SK-N-SH treated with all-trans-retinoic acid at 6 μM for 48 hours (cell line): Measurements from ENCODE around the gene SRRM2.

ENCODE experiments used
- ATAC-seq: fragments of 200-7000 bp; cut with Tn5 transposase; 3 replicates; pipeline ENCODE4 v1.9.1; 2020; ENCODE audit warnings: mild to moderate bottlenecking, moderate library complexity
- BACH2 ChIP-seq: fragments of 250-450 bp; sonication (Bioruptor Pico); IDR thresholded peaks from 2 replicates; pipeline ENCODE4 v1.9.0; 2021; ENCODE audit warnings: mild to moderate bottlenecking, borderline replicate concordance
- CSDC2 ChIP-seq: fragments of 250-450 bp; sonication (Bioruptor Pico); IDR thresholded peaks from 2 replicates; pipeline ENCODE4 v1.5.0; 2020; ENCODE audit warnings: mild to moderate bottlenecking, moderate library complexity
- ESRRG ChIP-seq: fragments of 250-450 bp; sonication (Bioruptor Pico); IDR thresholded peaks from 2 replicates; pipeline ENCODE4 v1.6.1; 2021; ENCODE audit warnings: mild to moderate bottlenecking
- GLIS3 ChIP-seq: fragments of 250-450 bp; sonication (Bioruptor Pico); IDR thresholded peaks from 2 replicates; pipeline ENCODE4 v1.5.0; 2020; ENCODE audit warnings: mild to moderate bottlenecking, moderate library complexity
- ISL1 ChIP-seq: fragments of 250-450 bp; sonication (Bioruptor Pico); IDR thresholded peaks from 2 replicates; pipeline ENCODE4 v2.1.2; 2022; ENCODE audit warnings: mild to moderate bottlenecking, moderate library complexity
- OSR1 ChIP-seq: fragments of 250-450 bp; sonication (Bioruptor Pico); IDR thresholded peaks from 2 replicates; pipeline ENCODE4 v1.8.0; 2022; ENCODE audit warnings: moderate library complexity, mild to moderate bottlenecking, inconsistent platforms
- PATZ1 ChIP-seq: fragments of 250-450 bp; sonication (Bioruptor Pico); IDR thresholded peaks from 2 replicates; pipeline ENCODE4 v1.8.0; 2020; ENCODE audit warnings: mild to moderate bottlenecking, moderate library complexity, borderline replicate concordance
- PPARA ChIP-seq: fragments of 250-450 bp; sonication (Bioruptor Pico); IDR thresholded peaks from 2 replicates; pipeline ENCODE4 v1.5.0; 2020; ENCODE audit warnings: mild to moderate bottlenecking, borderline replicate concordance
- RARB ChIP-seq: fragments of 250-450 bp; sonication (Bioruptor Pico); IDR thresholded peaks from 2 replicates; pipeline ENCODE4 v1.8.0; 2021; ENCODE audit warnings: mild to moderate bottlenecking, moderate library complexity
- SNAI2 ChIP-seq: fragments of 250-450 bp; sonication (Bioruptor Pico); IDR thresholded peaks from 2 replicates; pipeline ENCODE4 v1.5.0; 2020; ENCODE audit warnings: mild to moderate bottlenecking, moderate library complexity
- TCF4 ChIP-seq: fragments of 250-450 bp; sonication (Bioruptor Pico); IDR thresholded peaks from 2 replicates; pipeline ENCODE4 v1.8.0; 2021; ENCODE audit warnings: mild to moderate bottlenecking, moderate library complexity, borderline replicate concordance
- ZFP3 ChIP-seq: fragments of 250-450 bp; sonication (Bioruptor Pico); IDR thresholded peaks from 2 replicates; pipeline ENCODE4 v1.5.0; 2020; ENCODE audit warnings: mild to moderate bottlenecking, moderate library complexity
- ZFP30 ChIP-seq: fragments of 450-650 bp; formaldehyde crosslinking; IDR thresholded peaks from 2 replicates; pipeline ENCODE4 v1.5.0; 2022; ENCODE audit warnings: mild to moderate bottlenecking, moderate library complexity
- ZNF565 ChIP-seq: fragments of 450-650 bp; formaldehyde crosslinking; conservative IDR thresholded peaks from 2 replicates; pipeline ENCODE4 v1.5.0; 2020; ENCODE audit warnings: low read depth, mild to moderate bottlenecking, moderate library complexity
- ZNF8 ChIP-seq: fragments of 450-650 bp; formaldehyde crosslinking; IDR thresholded peaks from 2 replicates; pipeline ENCODE4 v1.5.0; 2020; ENCODE audit warnings: mild to moderate bottlenecking, moderate library complexity
- TF ChIP-seq, protein P1 (sequence below): fragments of 250-450 bp; sonication (Bioruptor Pico); IDR thresholded peaks from 2 replicates; pipeline ENCODE4 v1.8.0; 2021; ENCODE audit warnings: low read depth, mild to moderate bottlenecking, moderate library complexity, borderline replicate concordance
- TF ChIP-seq, protein P2 (sequence below): fragments of 250-450 bp; sonication (Bioruptor Pico); IDR thresholded peaks from 2 replicates; pipeline ENCODE4 v1.5.0; 2020; ENCODE audit warnings: mild to moderate bottlenecking, moderate library complexity
- TF ChIP-seq, protein P3 (sequence below): fragments of 250-450 bp; sonication (Bioruptor Pico); IDR thresholded peaks from 2 replicates; pipeline ENCODE4 v1.5.1; 2020; ENCODE audit warnings: low read depth, mild to moderate bottlenecking, moderate library complexity
- TF ChIP-seq, protein P4 (sequence below): fragments of 250-450 bp; sonication (Bioruptor Pico); IDR thresholded peaks from 2 replicates; pipeline ENCODE4 v1.5.1; 2021; ENCODE audit warnings: mild to moderate bottlenecking, moderate library complexity

SRRM2 gene

GRCh38 chr16:2752035-2752849 lies at the start of gene SRRM2:
TSS of gene SRRM2 (plus strand) at chr16:2752638. CDS start at chr16:2756365, 3,727 bp downstream.
- ATAC-seq = peak; percentile 92
- TF ChIP-seq, protein P1, sequence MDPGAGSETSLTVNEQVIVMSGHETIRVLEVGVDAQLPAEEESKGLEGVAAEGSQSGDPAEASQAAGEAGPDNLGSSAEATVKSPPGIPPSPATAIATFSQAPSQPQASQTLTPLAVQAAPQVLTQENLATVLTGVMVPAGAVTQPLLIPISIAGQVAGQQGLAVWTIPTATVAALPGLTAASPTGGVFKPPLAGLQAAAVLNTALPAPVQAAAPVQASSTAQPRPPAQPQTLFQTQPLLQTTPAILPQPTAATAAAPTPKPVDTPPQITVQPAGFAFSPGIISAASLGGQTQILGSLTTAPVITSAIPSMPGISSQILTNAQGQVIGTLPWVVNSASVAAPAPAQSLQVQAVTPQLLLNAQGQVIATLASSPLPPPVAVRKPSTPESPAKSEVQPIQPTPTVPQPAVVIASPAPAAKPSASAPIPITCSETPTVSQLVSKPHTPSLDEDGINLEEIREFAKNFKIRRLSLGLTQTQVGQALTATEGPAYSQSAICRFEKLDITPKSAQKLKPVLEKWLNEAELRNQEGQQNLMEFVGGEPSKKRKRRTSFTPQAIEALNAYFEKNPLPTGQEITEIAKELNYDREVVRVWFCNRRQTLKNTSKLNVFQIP (CRISPR knock-in tag) = no peak
- TF ChIP-seq ZFP30 (no peak), CSDC2 (CRISPR knock-in tag) (peak; percentile 94; the same call in 1 of the 2 replicates), BACH2 (CRISPR knock-in tag) (no peak), ZNF565 (CRISPR knock-in tag) (no peak), OSR1 (CRISPR knock-in tag) (no peak), SNAI2 (no peak), TCF4 (CRISPR knock-in tag) (no peak), ESRRG (CRISPR knock-in tag) (no peak), ZNF8 (CRISPR knock-in tag) (no peak), PATZ1 (no peak), GLIS3 (CRISPR knock-in tag) (peak; percentile 65; the same call in 1 of the 2 replicates), ZFP3 (CRISPR knock-in tag) (peak; percentile 83)
- TF ChIP-seq, protein P2, sequence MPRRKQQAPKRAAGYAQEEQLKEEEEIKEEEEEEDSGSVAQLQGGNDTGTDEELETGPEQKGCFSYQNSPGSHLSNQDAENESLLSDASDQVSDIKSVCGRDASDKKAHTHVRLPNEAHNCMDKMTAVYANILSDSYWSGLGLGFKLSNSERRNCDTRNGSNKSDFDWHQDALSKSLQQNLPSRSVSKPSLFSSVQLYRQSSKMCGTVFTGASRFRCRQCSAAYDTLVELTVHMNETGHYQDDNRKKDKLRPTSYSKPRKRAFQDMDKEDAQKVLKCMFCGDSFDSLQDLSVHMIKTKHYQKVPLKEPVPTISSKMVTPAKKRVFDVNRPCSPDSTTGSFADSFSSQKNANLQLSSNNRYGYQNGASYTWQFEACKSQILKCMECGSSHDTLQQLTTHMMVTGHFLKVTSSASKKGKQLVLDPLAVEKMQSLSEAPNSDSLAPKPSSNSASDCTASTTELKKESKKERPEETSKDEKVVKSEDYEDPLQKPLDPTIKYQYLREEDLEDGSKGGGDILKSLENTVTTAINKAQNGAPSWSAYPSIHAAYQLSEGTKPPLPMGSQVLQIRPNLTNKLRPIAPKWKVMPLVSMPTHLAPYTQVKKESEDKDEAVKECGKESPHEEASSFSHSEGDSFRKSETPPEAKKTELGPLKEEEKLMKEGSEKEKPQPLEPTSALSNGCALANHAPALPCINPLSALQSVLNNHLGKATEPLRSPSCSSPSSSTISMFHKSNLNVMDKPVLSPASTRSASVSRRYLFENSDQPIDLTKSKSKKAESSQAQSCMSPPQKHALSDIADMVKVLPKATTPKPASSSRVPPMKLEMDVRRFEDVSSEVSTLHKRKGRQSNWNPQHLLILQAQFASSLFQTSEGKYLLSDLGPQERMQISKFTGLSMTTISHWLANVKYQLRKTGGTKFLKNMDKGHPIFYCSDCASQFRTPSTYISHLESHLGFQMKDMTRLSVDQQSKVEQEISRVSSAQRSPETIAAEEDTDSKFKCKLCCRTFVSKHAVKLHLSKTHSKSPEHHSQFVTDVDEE = peak; percentile 36
- TF ChIP-seq, protein P3, sequence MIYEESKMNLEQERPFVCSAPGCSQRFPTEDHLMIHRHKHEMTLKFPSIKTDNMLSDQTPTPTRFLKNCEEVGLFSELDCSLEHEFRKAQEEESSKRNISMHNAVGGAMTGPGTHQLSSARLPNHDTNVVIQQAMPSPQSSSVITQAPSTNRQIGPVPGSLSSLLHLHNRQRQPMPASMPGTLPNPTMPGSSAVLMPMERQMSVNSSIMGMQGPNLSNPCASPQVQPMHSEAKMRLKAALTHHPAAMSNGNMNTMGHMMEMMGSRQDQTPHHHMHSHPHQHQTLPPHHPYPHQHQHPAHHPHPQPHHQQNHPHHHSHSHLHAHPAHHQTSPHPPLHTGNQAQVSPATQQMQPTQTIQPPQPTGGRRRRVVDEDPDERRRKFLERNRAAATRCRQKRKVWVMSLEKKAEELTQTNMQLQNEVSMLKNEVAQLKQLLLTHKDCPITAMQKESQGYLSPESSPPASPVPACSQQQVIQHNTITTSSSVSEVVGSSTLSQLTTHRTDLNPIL (CRISPR knock-in tag) = no peak
- TF ChIP-seq, protein P4, sequence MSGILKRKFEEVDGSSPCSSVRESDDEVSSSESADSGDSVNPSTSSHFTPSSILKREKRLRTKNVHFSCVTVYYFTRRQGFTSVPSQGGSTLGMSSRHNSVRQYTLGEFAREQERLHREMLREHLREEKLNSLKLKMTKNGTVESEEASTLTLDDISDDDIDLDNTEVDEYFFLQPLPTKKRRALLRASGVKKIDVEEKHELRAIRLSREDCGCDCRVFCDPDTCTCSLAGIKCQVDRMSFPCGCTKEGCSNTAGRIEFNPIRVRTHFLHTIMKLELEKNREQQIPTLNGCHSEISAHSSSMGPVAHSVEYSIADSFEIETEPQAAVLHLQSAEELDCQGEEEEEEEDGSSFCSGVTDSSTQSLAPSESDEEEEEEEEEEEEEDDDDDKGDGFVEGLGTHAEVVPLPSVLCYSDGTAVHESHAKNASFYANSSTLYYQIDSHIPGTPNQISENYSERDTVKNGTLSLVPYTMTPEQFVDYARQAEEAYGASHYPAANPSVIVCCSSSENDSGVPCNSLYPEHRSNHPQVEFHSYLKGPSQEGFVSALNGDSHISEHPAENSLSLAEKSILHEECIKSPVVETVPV (CRISPR knock-in tag) = no peak
- TF ChIP-seq, all 23 proteins: peak for 4

GRCh38 chr16:2702871-2703745 lies 49.3 kb upstream of the SRRM2 start:
- no peak for TF ChIP-seq PPARA (CRISPR knock-in tag)
- TF ChIP-seq ISL1 = no peak
- TF ChIP-seq, protein P4 (CRISPR knock-in tag) = no peak
- no peak for TF ChIP-seq BACH2 (CRISPR knock-in tag)
- no peak for TF ChIP-seq RARB
- no peak for TF ChIP-seq OSR1 (CRISPR knock-in tag)
- ATAC-seq = no peak
